HG03066 (cell line): ENCODE results near the gene PDCD4.
A peak's percentile ranks its signal among the peaks of the same experiment; 100 is the strongest.

Experiments
- ATAC-seq: cut with Tn5 transposase; IDR thresholded peaks from one replicate; pipeline ENCODE4 v1.9.1; 2021; ENCODE audit warnings: low read depth; ENCODE audit not compliant: unreplicated experiment

Gene PDCD4

DNA sequence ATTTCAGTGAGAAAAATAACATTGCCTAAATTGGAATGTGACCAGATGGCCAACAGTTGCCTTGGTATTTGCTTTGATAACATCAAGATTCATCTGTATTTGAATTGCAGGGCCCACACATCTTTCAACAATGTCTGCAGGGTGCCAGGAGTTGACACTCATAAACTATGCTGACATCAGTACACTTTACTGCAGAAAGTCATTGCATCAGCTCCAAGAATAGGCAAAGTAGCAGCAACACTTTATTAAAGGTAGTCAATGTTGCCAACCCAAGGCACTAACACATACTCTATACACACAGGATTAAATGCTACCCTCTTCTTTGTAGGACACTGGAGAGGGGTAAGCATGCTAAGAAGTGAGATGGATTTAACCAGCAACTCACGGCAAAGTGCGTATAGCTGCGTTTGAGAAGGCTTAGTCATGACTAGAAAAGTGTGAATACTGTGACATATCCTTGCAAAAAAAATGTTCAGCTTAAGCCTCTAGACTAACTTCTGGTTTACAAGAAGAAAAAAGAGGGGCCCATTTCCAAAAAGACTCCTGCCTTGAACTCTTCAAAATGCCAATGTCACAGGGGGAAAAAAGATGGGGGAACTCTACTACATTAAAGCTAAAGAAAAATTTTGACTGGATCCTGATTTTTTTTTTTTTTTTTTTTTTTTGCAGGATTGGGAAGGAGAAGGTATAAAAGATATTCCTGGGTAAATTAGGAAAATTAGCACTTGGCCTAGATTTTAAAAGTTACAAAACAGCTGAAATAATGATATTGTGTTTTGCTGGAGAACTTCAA, 45.0 kb downstream of the PDCD4 start:
- no peak for ATAC-seq

- no peak for ATAC-seq
These were observed 46.5 kb downstream of the PDCD4 start for GRCh38 chr10:110918269-110918642.

DNA sequence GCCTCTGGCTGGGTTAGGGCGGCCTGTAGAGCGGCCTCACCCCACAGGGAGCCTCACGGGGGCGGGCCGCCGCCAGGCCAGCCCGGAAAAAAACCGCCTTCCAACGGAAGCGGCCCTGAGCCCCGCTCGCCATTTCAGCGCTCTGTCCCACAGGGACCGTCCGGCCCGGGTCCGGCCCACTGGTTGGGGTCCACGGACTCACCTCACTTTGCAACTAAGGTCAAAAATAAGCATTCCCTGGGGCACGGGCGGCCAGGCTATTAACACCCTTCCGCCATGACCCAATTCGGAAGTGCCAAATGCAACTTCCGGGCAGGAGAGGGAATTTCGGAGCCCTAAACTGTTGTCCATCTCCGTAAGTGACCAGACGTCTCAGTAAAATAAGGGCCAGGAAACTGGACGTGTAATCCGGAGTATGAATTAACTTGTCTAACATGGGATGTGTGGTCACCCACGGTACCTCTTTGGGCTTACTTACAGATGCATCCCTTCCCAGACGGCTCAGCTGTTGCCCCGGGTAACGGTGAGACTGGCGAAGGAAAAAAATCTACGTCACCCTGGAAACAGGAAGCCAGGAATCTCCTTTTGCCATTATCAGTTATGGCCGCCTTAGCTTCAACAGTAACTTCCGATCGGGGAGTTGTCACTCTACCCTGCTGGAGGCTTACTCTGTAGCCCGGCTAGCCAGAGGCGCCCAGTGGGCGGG, 47.1 kb downstream of the PDCD4 start, which contains the start of gene BBIP1:
Gene BBIP1 (minus strand): TSS at position 538 of the 706 bp plus-strand sequence. CDS start 1,023 bp downstream, outside the sequence.
- peak; percentile 77 for ATAC-seq

- peak; percentile 1 for ATAC-seq
These were observed 47.7 kb downstream of the PDCD4 start, which contains the start of gene SHOC2 for GRCh38 chr10:110919349-110919931. Gene SHOC2, plus strand, starts transcription at chr10:110919604. Its CDS starts 44,755 bp downstream, at chr10:110964359.

DNA sequence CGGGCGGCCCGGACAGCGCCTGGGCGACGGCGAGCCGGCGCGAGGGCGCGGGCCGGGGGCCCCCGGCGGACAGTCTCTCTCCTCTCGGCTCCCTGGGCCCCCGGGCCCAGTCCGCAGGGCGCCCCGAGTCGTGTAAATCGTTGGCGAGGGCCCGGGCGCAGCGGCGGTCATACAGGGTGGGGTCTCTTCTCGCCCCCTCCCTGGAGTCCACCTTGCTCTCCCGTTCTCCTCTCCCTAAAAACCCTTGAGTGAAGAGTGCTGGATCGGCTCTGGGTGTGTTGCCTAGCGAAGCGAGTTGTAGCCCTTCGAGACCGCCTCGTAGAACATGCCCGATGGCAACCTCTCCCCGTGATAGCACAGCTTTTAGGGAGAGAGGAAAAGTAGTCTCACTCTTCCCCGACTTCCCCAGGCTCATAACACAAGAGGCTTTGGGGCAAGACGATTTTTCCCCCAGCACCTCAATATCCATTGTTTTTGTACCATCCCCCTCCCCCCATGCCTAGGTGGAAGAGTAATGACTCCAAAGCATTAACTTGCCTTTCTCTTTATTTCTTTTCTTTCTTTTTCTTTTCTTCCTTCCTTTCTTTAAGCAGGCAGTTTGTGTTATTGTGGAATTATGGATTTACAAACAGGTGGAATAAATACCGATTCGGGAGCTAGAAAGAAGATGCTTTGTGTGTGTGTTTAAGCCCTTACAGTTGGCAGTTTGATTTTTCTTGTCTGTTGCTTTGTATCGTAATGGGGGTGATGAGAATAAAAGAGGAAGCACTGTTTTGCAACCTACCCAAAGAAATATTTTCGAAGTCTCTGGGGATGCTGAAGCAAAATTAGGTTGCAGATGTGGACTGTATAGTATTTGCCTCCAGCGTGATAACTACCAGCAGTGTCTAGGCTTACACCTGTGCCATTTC, 48.5 kb downstream of the PDCD4 start:
- ATAC-seq = peak; percentile 28

- ATAC-seq = no peak
These were observed 52.2 kb downstream of the PDCD4 start for GRCh38 chr10:110923856-110924493.

- no peak for ATAC-seq
These were observed 55.7 kb downstream of the PDCD4 start for GRCh38 chr10:110927461-110927860.

GRCh38 chr10:110931769-110932381, 60.1 kb downstream of the PDCD4 start:
- ATAC-seq = no peak

GRCh38 chr10:110932505-110933180, 60.9 kb downstream of the PDCD4 start:
- ATAC-seq = no peak

GRCh38 chr10:110936757-110937156, 65.0 kb downstream of the PDCD4 start:
- no peak for ATAC-seq

- no peak for ATAC-seq
These were observed 67.7 kb downstream of the PDCD4 start for GRCh38 chr10:110939419-110939818.

DNA sequence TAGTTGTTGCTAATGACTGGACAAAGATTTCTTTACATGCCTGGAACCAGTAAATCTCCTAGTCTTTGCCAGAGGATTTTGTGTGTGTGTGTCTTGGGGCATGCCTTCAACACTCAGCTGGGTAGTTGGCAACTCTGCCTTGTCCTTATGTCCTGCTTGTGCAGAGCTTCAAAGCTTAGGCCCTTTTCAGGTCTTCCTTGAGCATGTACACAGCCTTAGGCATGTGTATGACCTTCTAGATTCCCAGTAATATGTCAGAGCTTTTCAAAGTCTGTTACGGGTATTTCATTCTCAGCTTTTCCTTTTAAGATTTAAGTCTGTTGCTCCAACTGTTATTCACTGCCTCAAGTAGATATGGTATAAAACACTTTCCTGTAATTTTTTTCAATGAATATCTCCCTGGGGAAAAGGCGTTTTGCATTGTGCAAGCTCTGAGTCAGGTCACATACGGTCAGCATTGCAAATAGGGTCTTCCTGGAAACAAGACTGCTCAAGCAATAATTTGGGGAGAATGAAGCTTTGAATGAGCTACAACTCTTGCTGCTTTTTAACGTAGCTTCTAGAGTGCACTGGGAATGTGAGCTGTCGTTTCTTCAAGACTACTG, 73.2 kb downstream of the PDCD4 start:
- no peak for ATAC-seq

DNA sequence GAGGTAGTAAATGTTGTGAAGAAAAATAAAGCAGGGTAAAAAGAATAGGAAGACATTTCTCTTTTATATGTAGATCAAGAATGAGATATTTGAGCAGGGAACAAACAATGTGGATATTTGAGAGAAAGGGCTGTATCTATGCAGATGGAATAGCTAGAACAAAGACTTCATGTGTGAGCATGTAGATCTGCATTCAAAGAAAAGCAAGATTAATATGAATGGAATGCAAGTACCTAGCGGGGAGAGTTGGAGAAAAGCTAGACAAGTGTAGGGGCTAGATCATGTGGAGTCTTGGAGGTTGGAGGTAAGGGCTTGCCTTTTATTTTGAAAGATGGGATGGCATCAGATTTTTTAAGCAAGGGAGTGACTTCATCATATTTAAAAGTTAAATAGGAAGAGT, 74.8 kb downstream of the PDCD4 start:
- ATAC-seq = no peak

DNA sequence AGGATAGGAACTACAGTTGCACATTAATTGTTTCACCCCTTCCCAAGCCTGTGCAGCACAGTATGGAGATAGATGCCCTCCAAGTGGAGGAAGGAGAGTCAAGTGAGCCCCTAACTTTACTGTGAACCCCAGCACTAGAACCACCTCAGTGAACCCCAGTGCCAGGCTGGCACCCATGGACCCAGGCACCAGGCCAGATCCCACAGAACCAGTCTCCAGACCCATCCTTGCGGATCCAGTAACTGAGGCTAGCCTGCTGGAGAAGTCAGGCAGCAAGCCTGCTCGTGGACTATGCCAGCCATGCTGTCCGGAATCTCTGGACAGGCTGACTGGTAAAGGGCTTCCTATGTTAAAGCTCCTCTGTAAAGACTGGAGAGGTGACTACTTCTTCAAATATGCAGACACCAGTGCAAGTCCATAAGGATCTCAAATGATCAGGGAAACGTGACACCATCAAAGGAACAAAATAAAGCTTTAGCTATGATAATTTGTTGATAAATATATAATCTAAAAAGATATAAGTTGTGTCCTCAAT, 75.4 kb downstream of the PDCD4 start:
- no peak for ATAC-seq
